ENCODE data around the gene PYCR2.

Gene PYCR2

DNA sequence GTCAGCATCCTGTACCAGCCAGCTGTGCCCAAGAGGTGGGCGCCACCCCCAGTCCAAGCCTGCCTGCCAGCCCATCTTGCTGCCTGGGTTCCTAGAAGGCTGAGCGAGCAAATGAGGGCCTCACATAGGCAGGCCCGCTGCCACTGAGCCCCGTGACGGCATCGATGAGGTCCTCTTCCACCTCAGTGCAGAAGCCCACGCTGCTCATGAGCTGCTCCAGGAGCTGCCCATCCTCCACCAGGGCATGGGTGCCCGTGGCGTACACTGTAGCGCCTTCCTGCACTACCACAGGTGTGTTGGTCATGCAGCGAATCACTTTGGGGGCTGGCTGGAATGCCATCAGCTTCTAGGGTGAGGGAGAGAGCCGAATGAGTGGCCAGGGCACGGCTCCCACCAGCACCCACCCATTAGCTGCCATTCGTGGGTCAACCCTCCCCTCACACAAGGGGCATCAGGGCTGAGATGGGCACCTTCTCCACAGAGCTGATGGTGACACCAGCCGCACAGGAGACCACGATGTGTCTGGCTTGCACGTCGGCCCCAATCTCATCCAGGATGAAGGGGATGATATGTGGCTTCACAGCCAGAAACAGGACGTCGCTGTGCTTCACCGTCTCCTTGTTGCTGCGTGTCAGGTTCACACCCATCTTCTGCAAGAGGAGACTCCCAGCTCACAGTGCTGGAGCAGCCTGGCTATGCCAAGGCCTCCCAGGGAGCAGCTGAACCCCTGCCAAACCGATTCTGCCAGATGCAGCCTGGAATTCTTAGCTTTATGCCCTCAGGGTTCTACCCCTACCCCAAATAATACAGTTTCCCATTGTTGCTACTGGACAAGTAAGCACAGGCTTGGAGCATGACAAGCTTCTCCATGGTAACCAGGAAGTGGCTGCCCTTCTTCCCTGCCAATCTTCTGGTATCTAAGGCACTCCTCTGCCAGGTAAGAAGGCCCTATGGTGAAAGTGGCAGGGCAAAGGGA is 2.0 kb downstream of the PYCR2 start:
- Mint-ChIP-seq H3K27ac (peak overlapping the region; percentile 38), H3K4me1 (peaks cover 5% of the 10 kb centered on the region), H3K27me3 (no peaks in the 10 kb centered on the region), H3K9me3 (no peaks in the 10 kb centered on the region), H3K36me3 (peaks cover 19% of the 10 kb centered on the region), H3K4me3 (peak overlapping the region; percentile 61)
- ATAC-seq (ENCODE audit: low read depth) (no peak), DNase-seq (ENCODE audit: low spot score in 2 of 2) (no peak)

- Mint-ChIP-seq H3K27ac (no peak overlapping the region), H3K4me1 (peaks cover 5% of the 10 kb centered on the region), H3K4me3 (no peak overlapping the region), H3K27me3 (no peaks in the 10 kb centered on the region), H3K9me3 (no peaks in the 10 kb centered on the region), H3K36me3 (peaks cover 21% of the 10 kb centered on the region)
- ATAC-seq (ENCODE audit: low read depth): no peak
- DNase-seq (ENCODE audit: low spot score in 2 of 2): no peak
Measured at GRCh38 chr1:225919906-225920305, 4.1 kb downstream of the PYCR2 start.

- Mint-ChIP-seq H3K4me1 (peaks cover 5% of the 10 kb centered on the region), H3K36me3 (peaks cover 21% of the 10 kb centered on the region), H3K9me3 (no peaks in the 10 kb centered on the region), H3K27ac (no peak overlapping the region), H3K27me3 (no peaks in the 10 kb centered on the region), H3K4me3 (no peak overlapping the region)
- no peak for ATAC-seq (ENCODE audit: low read depth)
- no peak for DNase-seq (ENCODE audit: low spot score in 2 of 2)
Measured at GRCh38 chr1:225918280-225918679, 5.8 kb downstream of the PYCR2 start.

DNA sequence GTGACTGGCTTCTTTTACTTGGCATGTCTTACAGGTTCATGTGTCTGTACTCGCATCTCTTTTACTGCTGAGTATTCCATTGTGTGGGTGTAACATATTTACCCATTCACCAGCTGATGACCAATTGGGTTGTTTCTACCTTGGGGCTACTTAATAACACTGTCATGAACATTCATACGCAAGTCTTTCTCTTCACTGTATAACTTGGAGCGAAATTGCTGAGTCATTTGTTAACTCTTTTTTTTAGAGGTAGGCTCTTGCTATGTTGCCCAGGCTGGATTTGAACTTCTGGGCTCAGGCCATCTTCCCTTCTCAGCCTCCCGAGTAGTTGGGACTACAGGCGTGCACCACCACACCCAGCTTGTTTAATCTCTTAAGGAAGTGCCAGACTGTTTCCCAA is 6.5 kb downstream of the PYCR2 start:
- DNase-seq (ENCODE audit: low spot score in 2 of 2): no peak
- Mint-ChIP-seq H3K4me1 (no peaks in the 10 kb centered on the region), H3K36me3 (peaks cover 21% of the 10 kb centered on the region), H3K9me3 (no peaks in the 10 kb centered on the region), H3K27ac (no peak overlapping the region), H3K4me3 (no peak overlapping the region), H3K27me3 (no peaks in the 10 kb centered on the region)
- no peak for ATAC-seq (ENCODE audit: low read depth)

- Mint-ChIP-seq H3K27me3 (no peaks in the 10 kb centered on the region), H3K36me3 (peaks cover 21% of the 10 kb centered on the region), H3K9me3 (no peaks in the 10 kb centered on the region), H3K4me3 (no peak overlapping the region), H3K27ac (no peak overlapping the region), H3K4me1 (no peaks in the 10 kb centered on the region)
- DNase-seq (ENCODE audit: low spot score in 2 of 2): no peak
- no peak for ATAC-seq (ENCODE audit: low read depth)
Measured at GRCh38 chr1:225917101-225917500, 6.9 kb downstream of the PYCR2 start.

- DNase-seq (ENCODE audit: low spot score in 2 of 2) (no peak), ATAC-seq (ENCODE audit: low read depth) (no peak)
- H3K27me3 Mint-ChIP-seq: no peaks in the 10 kb centered on the region
- H3K27ac Mint-ChIP-seq: no peak overlapping the region
- H3K9me3 Mint-ChIP-seq: no peaks in the 10 kb centered on the region
- H3K36me3 Mint-ChIP-seq: peaks cover 16% of the 10 kb centered on the region
- H3K4me1 Mint-ChIP-seq: peaks cover 5% of the 10 kb centered on the region
- no peak overlapping the region for H3K4me3 Mint-ChIP-seq
Measured at GRCh38 chr1:225915538-225915991, 8.5 kb downstream of the PYCR2 start.

DNA sequence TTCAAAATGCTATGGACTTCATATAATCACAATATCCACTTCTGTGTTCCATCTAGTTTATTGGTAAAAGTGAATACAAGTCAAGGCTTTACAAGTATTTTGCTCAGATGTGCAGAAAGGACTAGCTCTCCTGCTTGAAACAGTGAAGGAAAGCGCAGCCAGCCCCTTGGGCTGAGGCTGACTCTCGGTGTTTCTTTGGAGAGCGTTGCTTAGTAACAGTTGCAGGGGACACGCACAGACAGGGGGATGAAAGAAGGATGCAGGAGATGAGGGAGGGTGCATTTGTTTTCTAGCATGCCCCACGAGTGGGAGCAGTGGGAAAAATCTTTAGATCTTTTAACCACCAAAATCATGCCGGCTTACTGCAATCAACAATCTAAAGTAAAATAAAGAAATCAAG is 9.1 kb downstream of the PYCR2 start:
- no peak for DNase-seq (ENCODE audit: low spot score in 2 of 2)
- H3K27me3 Mint-ChIP-seq: no peaks in the 10 kb centered on the region
- H3K36me3 Mint-ChIP-seq: peaks cover 14% of the 10 kb centered on the region
- peaks cover 11% of the 10 kb centered on the region for H3K4me1 Mint-ChIP-seq
- no peak overlapping the region for H3K4me3 Mint-ChIP-seq
- no peaks in the 10 kb centered on the region for H3K9me3 Mint-ChIP-seq
- H3K27ac Mint-ChIP-seq: no peak overlapping the region
- ATAC-seq (ENCODE audit: low read depth): no peak

DNA sequence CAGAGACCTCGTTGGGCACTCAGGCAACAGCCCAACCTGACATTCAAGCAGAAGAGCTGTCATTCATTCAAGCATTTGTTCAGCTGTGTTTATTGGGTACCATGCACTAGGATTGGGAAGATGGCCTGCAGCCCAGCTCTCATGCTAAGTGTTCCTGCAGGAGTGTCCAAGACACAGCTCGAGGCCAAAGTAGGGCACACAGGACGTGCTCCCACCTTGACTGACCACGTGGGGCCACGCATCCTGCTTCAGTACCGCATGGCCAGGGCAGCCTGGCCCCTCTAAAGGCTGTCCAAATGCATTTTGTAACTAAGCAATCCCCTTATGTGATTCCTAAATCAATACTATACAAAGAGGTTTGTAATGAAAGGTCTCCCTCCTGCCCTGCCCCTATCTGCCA is 9.7 kb downstream of the PYCR2 start:
- no peak overlapping the region for H3K27ac Mint-ChIP-seq
- no peak overlapping the region for H3K4me3 Mint-ChIP-seq
- peaks cover 10% of the 10 kb centered on the region for H3K36me3 Mint-ChIP-seq
- H3K9me3 Mint-ChIP-seq: no peaks in the 10 kb centered on the region
- DNase-seq (ENCODE audit: low spot score in 2 of 2): no peak
- H3K4me1 Mint-ChIP-seq: peaks cover 16% of the 10 kb centered on the region
- ATAC-seq (ENCODE audit: low read depth): no peak
- no peaks in the 10 kb centered on the region for H3K27me3 Mint-ChIP-seq

DNA sequence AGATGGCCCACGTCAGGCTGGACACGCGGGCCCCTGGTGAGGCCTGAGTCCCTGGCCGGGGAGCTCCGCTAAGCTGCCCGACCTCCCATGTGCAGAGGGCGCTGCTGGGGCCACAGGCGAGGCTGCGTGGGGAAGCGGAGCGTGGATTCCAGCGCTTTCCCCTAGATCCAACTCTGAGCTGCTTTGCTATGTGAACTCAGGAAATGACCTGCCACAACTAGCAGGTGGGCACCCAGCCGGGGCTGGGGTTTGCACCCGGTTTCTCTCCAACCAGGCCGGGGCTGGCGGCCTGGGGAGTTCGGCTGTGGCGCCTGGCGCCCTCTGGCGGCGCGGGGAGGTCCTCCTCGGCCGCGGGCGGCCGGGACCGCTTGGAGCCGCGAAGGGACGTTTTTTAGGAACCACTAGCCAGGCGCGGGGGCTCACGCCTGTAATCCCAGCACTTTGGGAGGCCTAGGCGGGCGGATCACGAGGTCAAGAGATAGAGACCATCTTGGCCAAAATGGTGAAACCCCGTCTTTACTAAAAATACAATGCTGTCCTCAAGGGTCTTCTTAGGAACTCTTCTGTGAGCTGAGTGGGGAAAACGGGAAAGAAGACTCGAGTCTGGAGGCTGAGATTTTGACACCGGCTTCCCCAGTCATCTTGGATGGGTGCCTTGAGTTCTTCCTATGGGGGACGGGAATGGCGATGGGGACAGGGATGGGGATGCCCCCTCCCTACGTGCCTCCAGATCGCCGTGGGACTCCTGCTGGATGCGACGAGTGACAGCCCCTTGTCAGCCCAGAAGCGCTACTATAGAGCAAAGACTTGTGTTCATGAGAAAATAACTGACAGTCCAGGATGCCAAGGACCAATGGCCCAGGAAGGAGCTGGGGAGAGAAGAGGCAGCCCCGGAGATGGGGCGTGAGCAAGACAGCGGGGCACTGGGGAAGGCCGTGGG is 12.6 kb downstream of the PYCR2 start:
- H3K9me3 Mint-ChIP-seq: no peaks in the 10 kb centered on the region
- no peaks in the 10 kb centered on the region for H3K27me3 Mint-ChIP-seq
- H3K27ac Mint-ChIP-seq: no peak overlapping the region
- peaks cover 17% of the 10 kb centered on the region for H3K4me1 Mint-ChIP-seq
- no peaks in the 10 kb centered on the region for H3K36me3 Mint-ChIP-seq
- peak; percentile 93 for ATAC-seq (ENCODE audit: low read depth)
- DNase-seq (ENCODE audit: low spot score in 2 of 2): peak; percentile 74 to 80
- peak overlapping the region; percentile 10 for H3K4me3 Mint-ChIP-seq

GRCh38 chr1:225909477-225909876 is 14.6 kb downstream of the PYCR2 start:
- ATAC-seq (ENCODE audit: low read depth): no peak
- H3K27ac Mint-ChIP-seq: peak overlapping the region; percentile 86

DNA sequence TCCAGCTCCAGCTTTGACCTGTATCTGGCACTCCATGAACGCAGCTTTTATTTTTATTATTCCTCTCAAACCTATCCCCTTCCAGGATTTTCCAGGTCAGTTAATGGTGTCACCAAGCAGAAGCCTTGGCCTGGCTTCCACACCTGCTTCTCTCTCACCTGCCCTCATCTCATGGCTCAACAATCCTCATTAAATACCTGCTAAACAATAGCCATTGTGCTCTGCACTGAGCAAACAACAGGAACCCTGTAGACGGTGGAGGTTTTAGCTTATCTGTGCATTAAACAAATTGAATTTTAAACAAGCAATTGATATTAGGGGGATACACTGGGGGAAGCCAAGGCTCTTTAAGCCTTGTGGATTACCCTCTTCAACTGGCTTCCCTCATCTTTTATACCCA is 15.3 kb downstream of the PYCR2 start:
- H3K36me3 Mint-ChIP-seq: no peaks in the 10 kb centered on the region
- ATAC-seq (ENCODE audit: low read depth) (no peak), DNase-seq (ENCODE audit: low spot score in 2 of 2) (no peak)
- no peak overlapping the region for H3K27ac Mint-ChIP-seq
- peaks cover 25% of the 10 kb centered on the region for H3K4me1 Mint-ChIP-seq
- peaks cover 2% of the 10 kb centered on the region for H3K9me3 Mint-ChIP-seq
- H3K27me3 Mint-ChIP-seq: no peaks in the 10 kb centered on the region
- no peak overlapping the region for H3K4me3 Mint-ChIP-seq

More at GRCh38 chr1:225909477-225909876, 14.6 kb downstream of the PYCR2 start:
- Mint-ChIP-seq H3K36me3 (no peaks in the 10 kb centered on the region), H3K9me3 (no peaks in the 10 kb centered on the region), H3K4me3 (no peak overlapping the region), H3K4me1 (peaks cover 22% of the 10 kb centered on the region), H3K27me3 (no peaks in the 10 kb centered on the region)
- DNase-seq (ENCODE audit: low spot score in 2 of 2): no peak

GRCh38 chr1:225908013-225908640 is 15.9 kb downstream of the PYCR2 start:
- H3K4me1 Mint-ChIP-seq: peaks cover 25% of the 10 kb centered on the region
- H3K27ac Mint-ChIP-seq: peak overlapping the region; percentile 22
- H3K27me3 Mint-ChIP-seq: no peaks in the 10 kb centered on the region

GRCh38 chr1:225907341-225907740 is 16.7 kb downstream of the PYCR2 start:
- ATAC-seq (ENCODE audit: low read depth): no peak

More at GRCh38 chr1:225908013-225908640, 15.9 kb downstream of the PYCR2 start:
- Mint-ChIP-seq H3K36me3 (no peaks in the 10 kb centered on the region), H3K4me3 (no peak overlapping the region), H3K9me3 (peaks cover 4% of the 10 kb centered on the region)
- no peak for ATAC-seq (ENCODE audit: low read depth)
- DNase-seq (ENCODE audit: low spot score in 2 of 2): no peak

More at GRCh38 chr1:225907341-225907740, 16.7 kb downstream of the PYCR2 start:
- DNase-seq (ENCODE audit: low spot score in 2 of 2): no peak
- no peak overlapping the region for H3K4me3 Mint-ChIP-seq
- H3K27me3 Mint-ChIP-seq: no peaks in the 10 kb centered on the region
- peaks cover 4% of the 10 kb centered on the region for H3K9me3 Mint-ChIP-seq
- H3K4me1 Mint-ChIP-seq: peaks cover 25% of the 10 kb centered on the region
- no peaks in the 10 kb centered on the region for H3K36me3 Mint-ChIP-seq
- H3K27ac Mint-ChIP-seq: no peak overlapping the region
